ENCODE results near the gene HERC2.

HERC2 gene

DNA sequence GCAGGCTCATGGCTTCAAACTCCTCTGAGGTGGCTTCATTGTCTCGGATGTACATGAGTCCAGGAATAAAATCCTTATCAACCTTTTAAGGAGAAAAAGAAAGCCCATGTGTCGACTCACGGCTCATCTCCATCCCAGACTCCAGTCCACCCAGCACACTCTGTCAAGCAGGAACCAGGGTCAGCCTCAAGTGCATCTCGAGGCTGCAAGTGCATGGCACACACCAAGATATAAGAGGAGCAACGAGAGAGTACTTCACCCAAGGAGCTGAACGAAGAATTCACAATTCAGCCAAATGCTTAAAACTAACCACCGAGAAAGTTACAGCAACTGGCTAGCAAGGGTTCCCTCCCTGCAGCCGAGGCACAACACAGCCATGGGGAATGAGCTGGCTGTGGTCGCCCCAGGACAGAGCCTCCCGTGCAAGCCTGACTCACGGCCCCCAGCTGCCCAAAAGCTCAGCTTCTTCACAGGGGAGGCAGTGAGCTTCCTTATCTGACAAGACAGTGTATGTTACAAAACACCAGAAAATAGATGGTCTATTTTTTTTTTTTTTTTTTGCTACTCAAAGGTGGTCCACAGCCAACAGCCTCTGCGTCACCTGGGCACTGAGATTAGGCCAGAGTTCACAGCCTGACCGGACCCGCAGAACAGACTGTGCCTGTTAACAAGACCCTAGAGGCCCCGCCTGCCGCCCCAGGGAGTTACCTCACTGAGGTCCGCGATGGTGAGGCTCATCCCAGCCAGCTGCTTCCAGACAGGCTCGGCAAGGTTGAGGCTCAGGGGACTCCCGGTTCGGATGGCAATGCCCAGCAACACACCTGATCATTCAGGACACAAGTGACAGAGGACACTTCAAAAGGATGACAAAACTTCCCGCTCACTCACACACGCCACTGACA, 207.0 kb downstream of the HERC2 start:
- TF ChIP-seq, protein P1, sequence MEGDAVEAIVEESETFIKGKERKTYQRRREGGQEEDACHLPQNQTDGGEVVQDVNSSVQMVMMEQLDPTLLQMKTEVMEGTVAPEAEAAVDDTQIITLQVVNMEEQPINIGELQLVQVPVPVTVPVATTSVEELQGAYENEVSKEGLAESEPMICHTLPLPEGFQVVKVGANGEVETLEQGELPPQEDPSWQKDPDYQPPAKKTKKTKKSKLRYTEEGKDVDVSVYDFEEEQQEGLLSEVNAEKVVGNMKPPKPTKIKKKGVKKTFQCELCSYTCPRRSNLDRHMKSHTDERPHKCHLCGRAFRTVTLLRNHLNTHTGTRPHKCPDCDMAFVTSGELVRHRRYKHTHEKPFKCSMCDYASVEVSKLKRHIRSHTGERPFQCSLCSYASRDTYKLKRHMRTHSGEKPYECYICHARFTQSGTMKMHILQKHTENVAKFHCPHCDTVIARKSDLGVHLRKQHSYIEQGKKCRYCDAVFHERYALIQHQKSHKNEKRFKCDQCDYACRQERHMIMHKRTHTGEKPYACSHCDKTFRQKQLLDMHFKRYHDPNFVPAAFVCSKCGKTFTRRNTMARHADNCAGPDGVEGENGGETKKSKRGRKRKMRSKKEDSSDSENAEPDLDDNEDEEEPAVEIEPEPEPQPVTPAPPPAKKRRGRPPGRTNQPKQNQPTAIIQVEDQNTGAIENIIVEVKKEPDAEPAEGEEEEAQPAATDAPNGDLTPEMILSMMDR (IDR thresholded peaks at IDR 0.05; ENCODE audit: insufficient read depth, low read length, poor library complexity, severe bottlenecking), result no peak
- no peak for TF ChIP-seq EZH2phosphoT487 (conservative IDR thresholded peaks at IDR 0.05; ENCODE audit: low read length)
- Histone ChIP-seq H3K79me2 (ENCODE audit: insufficient read depth, low read length) (no peaks in the 10 kb centered on the region), H3F3A (ENCODE audit: insufficient read depth) (no peaks in the 10 kb centered on the region), H3K4me2 (ENCODE audit: low read depth, low read length, poor library complexity, severe bottlenecking) (no peak overlapping the region), H3K4me3 (ENCODE audit: insufficient read depth, low read length, poor library complexity, severe bottlenecking) (no peak overlapping the region), H3K27ac (ENCODE audit: low read depth, low read length) (no peak overlapping the region), H2AFZ (ENCODE audit: low read depth, low read length, severe bottlenecking) (no peak overlapping the region), H3K36me3 (ENCODE audit: low read length) (no peaks in the 10 kb centered on the region), H4K20me1 (ENCODE audit: low read depth, low read length) (no peaks in the 10 kb centered on the region), H3K9me2 (replicated peaks; ENCODE audit: insufficient read depth, low read length) (no peaks in the 10 kb centered on the region), H3K27me3 (ENCODE audit: low read length) (no peaks in the 10 kb centered on the region), H3K9ac (ENCODE audit: low read length) (no peak overlapping the region), H3K9me3 (ENCODE audit: insufficient read depth, low read length) (no peaks in the 10 kb centered on the region)

DNA sequence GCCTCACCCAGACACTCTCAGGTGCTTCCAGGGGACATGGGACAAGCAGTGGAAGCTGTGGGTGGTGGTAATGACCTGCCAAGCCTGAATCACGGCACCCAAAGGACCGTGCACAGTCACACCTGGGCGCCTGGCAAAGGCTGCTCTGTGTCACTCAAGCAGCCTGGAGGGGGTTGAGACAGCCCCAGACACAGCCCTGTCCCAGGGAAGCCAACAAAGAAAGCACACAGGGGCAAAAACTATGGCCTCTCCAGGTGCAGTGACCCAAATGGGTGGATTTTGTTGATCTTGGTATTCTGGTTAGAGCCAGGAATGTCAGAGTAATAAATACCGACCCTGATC, 207.9 kb downstream of the HERC2 start:
- H4K20me1 ChIP-seq (ENCODE audit: low read depth, low read length), result no peaks in the 10 kb centered on the region
- no peak overlapping the region for H2AFZ ChIP-seq (ENCODE audit: low read depth, low read length, severe bottlenecking)
- no peak overlapping the region for H3K4me3 ChIP-seq (ENCODE audit: insufficient read depth, low read length, poor library complexity, severe bottlenecking)
- no peak overlapping the region for H3K27ac ChIP-seq (ENCODE audit: low read depth, low read length)
- no peak overlapping the region for H3K9ac ChIP-seq (ENCODE audit: low read length)
- H3F3A ChIP-seq (ENCODE audit: insufficient read depth), result no peaks in the 10 kb centered on the region
- H3K9me3 ChIP-seq (ENCODE audit: insufficient read depth, low read length), result no peaks in the 10 kb centered on the region
- no peaks in the 10 kb centered on the region for H3K27me3 ChIP-seq (ENCODE audit: low read length)
- no peak overlapping the region for H3K4me2 ChIP-seq (ENCODE audit: low read depth, low read length, poor library complexity, severe bottlenecking)
- TF ChIP-seq, protein P1 (IDR thresholded peaks at IDR 0.05; ENCODE audit: insufficient read depth, low read length, poor library complexity, severe bottlenecking), result no peak
- TF ChIP-seq EZH2phosphoT487 (conservative IDR thresholded peaks at IDR 0.05; ENCODE audit: low read length), result no peak
- no peaks in the 10 kb centered on the region for H3K36me3 ChIP-seq (ENCODE audit: low read length)
- no peaks in the 10 kb centered on the region for H3K79me2 ChIP-seq (ENCODE audit: insufficient read depth, low read length)
- no peaks in the 10 kb centered on the region for H3K9me2 ChIP-seq (replicated peaks; ENCODE audit: insufficient read depth, low read length)

DNA sequence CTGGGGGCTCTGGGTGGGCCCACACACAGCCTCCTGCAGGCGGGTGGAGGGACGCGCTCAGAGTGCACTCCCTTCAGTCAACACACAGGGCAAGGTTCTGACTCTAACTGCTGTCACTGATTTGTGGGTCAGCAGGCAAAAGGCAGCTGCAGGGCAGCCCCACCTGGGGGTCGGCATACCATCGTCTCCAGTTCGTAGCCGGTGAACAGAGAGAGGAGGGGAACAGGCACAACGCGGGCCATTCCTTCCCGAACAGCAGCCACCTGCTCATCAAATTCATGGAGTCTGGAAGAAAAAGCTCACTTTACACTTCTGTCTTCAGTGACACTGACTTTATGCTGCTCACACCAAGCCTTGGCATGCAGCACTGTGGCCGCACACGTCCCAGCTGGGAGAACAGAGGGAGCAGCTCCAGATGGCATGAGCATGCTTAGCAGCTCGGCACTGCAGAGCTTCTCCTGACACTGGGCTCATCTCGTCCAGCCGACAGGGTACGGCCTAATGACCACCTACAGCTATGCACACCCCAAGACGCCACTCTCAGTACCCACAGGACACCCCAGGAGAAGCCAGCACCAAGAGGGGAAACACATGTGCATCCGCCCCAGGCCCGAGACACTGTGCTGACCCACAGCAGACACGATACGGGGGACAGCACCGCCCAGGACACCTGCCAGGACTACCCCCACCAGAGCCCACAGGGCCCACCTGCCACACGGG, 208.4 kb downstream of the HERC2 start:
- H3K27ac ChIP-seq (ENCODE audit: low read depth, low read length), result no peak overlapping the region
- no peak overlapping the region for H3K9ac ChIP-seq (ENCODE audit: low read length)
- H2AFZ ChIP-seq (ENCODE audit: low read depth, low read length, severe bottlenecking), result no peak overlapping the region
- no peaks in the 10 kb centered on the region for H3K9me2 ChIP-seq (replicated peaks; ENCODE audit: insufficient read depth, low read length)
- H4K20me1 ChIP-seq (ENCODE audit: low read depth, low read length), result no peaks in the 10 kb centered on the region
- no peak overlapping the region for H3K4me2 ChIP-seq (ENCODE audit: low read depth, low read length, poor library complexity, severe bottlenecking)
- no peaks in the 10 kb centered on the region for H3K79me2 ChIP-seq (ENCODE audit: insufficient read depth, low read length)
- no peaks in the 10 kb centered on the region for H3K9me3 ChIP-seq (ENCODE audit: insufficient read depth, low read length)
- H3K36me3 ChIP-seq (ENCODE audit: low read length), result no peaks in the 10 kb centered on the region
- H3K27me3 ChIP-seq (ENCODE audit: low read length), result no peaks in the 10 kb centered on the region
- no peak overlapping the region for H3K4me3 ChIP-seq (ENCODE audit: insufficient read depth, low read length, poor library complexity, severe bottlenecking)
- TF ChIP-seq, protein P1 (IDR thresholded peaks at IDR 0.05; ENCODE audit: insufficient read depth, low read length, poor library complexity, severe bottlenecking), result no peak
- no peak for TF ChIP-seq EZH2phosphoT487 (conservative IDR thresholded peaks at IDR 0.05; ENCODE audit: low read length)
- H3F3A ChIP-seq (ENCODE audit: insufficient read depth), result no peaks in the 10 kb centered on the region
